Gastroesophageal sphincter (tissue), 3 donors: ENCODE data around the gene TRDN.

Experiments used
- POLR2AphosphoS5 ChIP-seq: sonication (generic); formaldehyde crosslinking; IDR thresholded peaks from one replicate; pipeline ENCODE4 v1.6.1; 2017; ENCODE audit warnings: antibody characterized with exemption
- TF ChIP-seq, protein P1 (sequence below), 4 experiments: fragments of 200-600 bp in 2 of 4; fragments of 450-650 bp in 2 of 4; sonication (generic) in 1 of 4; IDR thresholded peaks; one replicate each; pipeline ENCODE4 v1.5.1; 2017 to 2019; ENCODE audit warnings: antibody characterized with exemption in 4 of 4, mild to moderate bottlenecking in 2 of 4, moderate library complexity in 2 of 4

DNA sequence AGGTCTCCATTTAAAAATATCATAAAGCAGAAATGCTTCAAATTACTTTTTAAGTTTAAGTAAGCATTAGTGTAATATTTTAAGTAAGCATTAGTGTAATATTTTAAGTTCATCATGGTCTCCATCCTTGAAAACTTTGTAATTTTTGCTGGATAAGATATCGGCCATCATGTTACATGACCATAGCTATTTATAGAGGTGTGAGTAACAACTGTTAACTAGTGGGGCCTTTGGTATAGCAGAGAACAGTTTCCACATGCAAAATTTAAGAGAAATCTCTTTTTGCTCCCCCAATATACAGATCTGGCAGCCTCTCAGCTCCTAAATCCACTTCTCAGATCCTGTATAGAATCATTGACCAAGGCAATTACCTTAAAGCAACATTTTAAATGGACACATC lies 468 bp downstream of the TRDN start:
- TF ChIP-seq, protein P1, sequence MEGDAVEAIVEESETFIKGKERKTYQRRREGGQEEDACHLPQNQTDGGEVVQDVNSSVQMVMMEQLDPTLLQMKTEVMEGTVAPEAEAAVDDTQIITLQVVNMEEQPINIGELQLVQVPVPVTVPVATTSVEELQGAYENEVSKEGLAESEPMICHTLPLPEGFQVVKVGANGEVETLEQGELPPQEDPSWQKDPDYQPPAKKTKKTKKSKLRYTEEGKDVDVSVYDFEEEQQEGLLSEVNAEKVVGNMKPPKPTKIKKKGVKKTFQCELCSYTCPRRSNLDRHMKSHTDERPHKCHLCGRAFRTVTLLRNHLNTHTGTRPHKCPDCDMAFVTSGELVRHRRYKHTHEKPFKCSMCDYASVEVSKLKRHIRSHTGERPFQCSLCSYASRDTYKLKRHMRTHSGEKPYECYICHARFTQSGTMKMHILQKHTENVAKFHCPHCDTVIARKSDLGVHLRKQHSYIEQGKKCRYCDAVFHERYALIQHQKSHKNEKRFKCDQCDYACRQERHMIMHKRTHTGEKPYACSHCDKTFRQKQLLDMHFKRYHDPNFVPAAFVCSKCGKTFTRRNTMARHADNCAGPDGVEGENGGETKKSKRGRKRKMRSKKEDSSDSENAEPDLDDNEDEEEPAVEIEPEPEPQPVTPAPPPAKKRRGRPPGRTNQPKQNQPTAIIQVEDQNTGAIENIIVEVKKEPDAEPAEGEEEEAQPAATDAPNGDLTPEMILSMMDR (IDR thresholded peaks at IDR 0.05) = no peak
- TF ChIP-seq POLR2AphosphoS5 = no peak
